Measurements from ENCODE around the gene PDE4B.
"Not testable (repeated sequence)": the region's sequence is repeated elsewhere in the genome, so short reads cannot be mapped to it uniquely, and the experiment has no call there.

Gene PDE4B

GRCh38 chr1:65997693-65998092 is 205.0 kb downstream of the PDE4B start:
- no peak for DNase-seq

- no peak for DNase-seq
Observed at GRCh38 chr1:65998763-65999583, 206.3 kb downstream of the PDE4B start.

GRCh38 chr1:66000033-66000637 is 207.4 kb downstream of the PDE4B start:
- DNase-seq, result no peak

GRCh38 chr1:66003690-66004089 is 211.0 kb downstream of the PDE4B start:
- no peak for DNase-seq

GRCh38 chr1:66006534-66006933 is 213.8 kb downstream of the PDE4B start:
- DNase-seq, result not testable (repeated sequence)

- no peak for DNase-seq
Observed at GRCh38 chr1:66012106-66012784, 219.6 kb downstream of the PDE4B start.

GRCh38 chr1:66013371-66013770 is 220.7 kb downstream of the PDE4B start:
- no peak for DNase-seq

GRCh38 chr1:66022904-66023620 is 230.4 kb downstream of the PDE4B start:
- peak; percentile 15 for DNase-seq

- DNase-seq, result no peak
Observed at GRCh38 chr1:66025188-66025587, 232.5 kb downstream of the PDE4B start.

GRCh38 chr1:66028035-66028434 is 235.3 kb downstream of the PDE4B start:
- DNase-seq, result no peak

GRCh38 chr1:66033781-66034180 is 241.1 kb downstream of the PDE4B start:
- no peak for DNase-seq

- no peak for DNase-seq
Observed at GRCh38 chr1:66035616-66036245, 243.0 kb downstream of the PDE4B start.

GRCh38 chr1:66041654-66042053 is 249.0 kb downstream of the PDE4B start:
- DNase-seq, result no peak

GRCh38 chr1:66043186-66043585 is 250.5 kb downstream of the PDE4B start:
- DNase-seq, result no peak

GRCh38 chr1:66044912-66045311 is 252.2 kb downstream of the PDE4B start:
- no peak for DNase-seq

GRCh38 chr1:66046415-66046814 is 253.7 kb downstream of the PDE4B start:
- DNase-seq, result no peak

GRCh38 chr1:66048011-66048410 is 255.3 kb downstream of the PDE4B start:
- DNase-seq, result no peak

- no peak for DNase-seq
Observed at GRCh38 chr1:66050123-66050522, 257.4 kb downstream of the PDE4B start.

- no peak for DNase-seq
Observed at GRCh38 chr1:66050633-66051032, 257.9 kb downstream of the PDE4B start.

GRCh38 chr1:66055092-66055491 is 262.4 kb downstream of the PDE4B start:
- no peak for DNase-seq

GRCh38 chr1:66057448-66057847 is 264.8 kb downstream of the PDE4B start:
- DNase-seq, result not testable (repeated sequence)

GRCh38 chr1:66058558-66058957 is 265.9 kb downstream of the PDE4B start:
- no peak for DNase-seq

GRCh38 chr1:66067219-66067618 is 274.5 kb downstream of the PDE4B start:
- not testable (repeated sequence) for DNase-seq
